Natural killer cell (primary cell): Measurements from ENCODE around the gene NAIF1. TPM values are rescaled to one million over a fixed set of nuclear protein-coding genes. Genes with fewer than 3 reads are reported as not detected.

Source experiments
- ATAC-seq, 3 donors: fragments of 150-1000 bp in 2 of 3; fragments of 200-7000 bp in 1 of 3; cut with Tn5 transposase; 1 replicate in 1 of 3; 2 replicates in 2 of 3; pipeline ENCODE4 v1.10.0; 2021; ENCODE audit warnings: mild to moderate bottlenecking in 2 of 3, moderate library complexity in 2 of 3
- DNase-seq, 2 donors: peaks; one replicate each; pipeline versions ENCODE4 v3.0.0 to v3.0.0-alpha.2; 2013 to 2021; ENCODE audit warnings: mixed read lengths in 1 of 2
- H3K27ac ChIP-seq: one replicate; pipeline ENCODE4 v1.5.1; 2013; ENCODE audit warnings: mild to moderate bottlenecking, low read length
- H3K27me3 ChIP-seq: one replicate; pipeline ENCODE4 v1.6.1; 2013; ENCODE audit warnings: low read length; ENCODE audit not compliant: control insufficient read depth, insufficient read depth
- H3K36me3 ChIP-seq: one replicate; pipeline ENCODE4 v1.6.1; 2013; ENCODE audit warnings: low read length; ENCODE audit not compliant: control insufficient read depth, insufficient read depth
- H3K4me1 ChIP-seq: one replicate; pipeline ENCODE4 v1.6.1; 2013; ENCODE audit warnings: low read length; ENCODE audit not compliant: control insufficient read depth, insufficient read depth
- H3K4me3 ChIP-seq: one replicate; pipeline ENCODE4 v1.5.1; 2013; ENCODE audit warnings: low read length
- H3K9me3 ChIP-seq: one replicate; pipeline ENCODE4 v1.6.1; 2013; ENCODE audit warnings: low read length; ENCODE audit not compliant: control insufficient read depth, insufficient read depth
- H3K27ac Mint-ChIP-seq, 2 donors: one replicate each; pipeline ENCODE4 v1.8.0; 2022; ENCODE audit warnings: mild to moderate bottlenecking in 2 of 2, mixed read lengths in 2 of 2, moderate library complexity in 1 of 2
- H3K27me3 Mint-ChIP-seq, 2 donors: one replicate each; pipeline ENCODE4 v1.8.0; 2022; ENCODE audit warnings: low read depth in 2 of 2, mixed read lengths in 2 of 2
- H3K36me3 Mint-ChIP-seq: one replicate; pipeline ENCODE4 v1.8.0; 2022; ENCODE audit warnings: mixed read lengths
- H3K4me1 Mint-ChIP-seq, 2 donors: one replicate each; pipeline ENCODE4 v1.8.0; 2022; ENCODE audit warnings: mixed read lengths in 2 of 2
- H3K4me3 Mint-ChIP-seq: one replicate; pipeline ENCODE4 v1.8.0; 2022; ENCODE audit warnings: mild to moderate bottlenecking, moderate library complexity, mixed read lengths
- H3K9me3 Mint-ChIP-seq, 2 donors: one replicate each; pipeline ENCODE4 v1.8.0; 2022; ENCODE audit warnings: mixed read lengths in 2 of 2
- CTCF ChIP-seq: fragments of 200-600 bp; IDR thresholded peaks from one replicate; pipeline ENCODE4 v1.8.0; 2022; ENCODE audit warnings: antibody characterized with exemption
- WGBS: methylation state at CpG from one replicate; pipeline ENCODE4 v1.1.7; 2013; ENCODE audit warnings: missing lambda C conversion rate; ENCODE audit not compliant: insufficient coverage; 5-methylcytosine and 5-hydroxymethylcytosine counted together
- intact Hi-C: fragments of 100-400 bp; cut with micrococcal nuclease; formaldehyde crosslinking; loops from one replicate; pipeline ENCODE4 v1.14.2; 2022
- total RNA-seq, 4 donors: library from RNA; stranded (reverse); fragments of 120-200 nt in 1 of 4; gene quantifications; one replicate each; pipeline versions ENCODE4 v1.2.3 to v1.2.4, GENCODE V29; 2013 to 2022

The NAIF1 gene
- total RNA-seq, 3 donors from 2014 or later (not counting 1 experiment from before 2014, with no cell fraction given), result 11.9 to 12.6 (median 12.1) TPM

- H3K4me3 Mint-ChIP-seq, result peak overlapping the region; percentile 62
- H3K36me3 ChIP-seq, result no peaks in the 10 kb centered on the region
- H3K27me3 Mint-ChIP-seq, result no peaks in the 10 kb centered on the region
- peaks cover 62% of the 10 kb centered on the region for H3K4me1 ChIP-seq
- peak overlapping the region in 1 of 2 donors; percentile 91 for H3K27ac Mint-ChIP-seq
- H3K4me3 ChIP-seq, result no peak overlapping the region
- DNase-seq, result peak in 1 of 2 donors; percentile 40
- no peaks in the 10 kb centered on the region for H3K36me3 Mint-ChIP-seq
- no peak for ATAC-seq
- intact Hi-C loops, result no loop called here
- no peaks in the 10 kb centered on the region for H3K9me3 Mint-ChIP-seq
- no peaks in the 10 kb centered on the region for H3K27me3 ChIP-seq
- no peak for TF ChIP-seq CTCF
- WGBS, result 63% methylated on average over 4 of the region's 7 CpGs
- peaks cover 39 to 42% of the 10 kb centered on the region in 2 donors for H3K4me1 Mint-ChIP-seq
- no peaks in the 10 kb centered on the region for H3K9me3 ChIP-seq
- H3K27ac ChIP-seq, result no peak overlapping the region
These were observed 3.8 kb upstream of the NAIF1 start for GRCh38 chr9:128070874-128071273.

- H3K9me3 Mint-ChIP-seq, result no peaks in the 10 kb centered on the region
- ATAC-seq (no peak), DNase-seq (peak in 1 of 2 donors; percentile 65)
- peaks cover 49 to 53% of the 10 kb centered on the region in 2 donors for H3K4me1 Mint-ChIP-seq
- no peaks in the 10 kb centered on the region for H3K27me3 Mint-ChIP-seq
- 4% methylated on average over 49 of the region's 50 CpGs for WGBS
- intact Hi-C loops, result loop anchor here (2.0 to 10.0 kb wide), 2 partner anchors 60 to 294 kb away; partner anchors contain the start of gene SH2D3C
- TF ChIP-seq CTCF, result no peak
- Histone ChIP-seq H3K36me3 (no peaks in the 10 kb centered on the region), H3K27me3 (no peaks in the 10 kb centered on the region), H3K27ac (peak overlapping the region; percentile 39), H3K4me3 (peak overlapping the region; percentile 53), H3K9me3 (no peaks in the 10 kb centered on the region), H3K4me1 (peaks cover 74% of the 10 kb centered on the region)
- no peaks in the 10 kb centered on the region for H3K36me3 Mint-ChIP-seq
- H3K4me3 Mint-ChIP-seq, result peak overlapping the region; percentile 94
- no peak overlapping the region for H3K27ac Mint-ChIP-seq
These were observed 1.5 kb upstream of the NAIF1 start for GRCh38 chr9:128068386-128069205.

GRCh38 chr9:128067645-128068385, 695 bp upstream of the NAIF1 start, which contains the start of gene SLC25A25:
Gene SLC25A25, plus strand, starts transcription at chr9:128068232. Its CDS starts 88 bp downstream, at chr9:128068320.
- H3K4me3 Mint-ChIP-seq, result peak within 1 kb of the TSS; percentile 94
- H3K4me1 ChIP-seq, result peaks cover 74% of the 10 kb centered on the region
- H3K27me3 Mint-ChIP-seq, result no peaks in the 10 kb centered on the region
- intact Hi-C loops, result loop anchor here (2.0 to 10.0 kb wide), 3 partner anchors 41 to 293 kb away; partner anchors contain the start of gene SH2D3C
- H3K9me3 Mint-ChIP-seq, result no peaks in the 10 kb centered on the region
- H3K4me3 ChIP-seq, result peak within 1 kb of the TSS; percentile 94
- no peak for TF ChIP-seq CTCF
- no peaks in the 10 kb centered on the region for H3K9me3 ChIP-seq
- H3K27ac ChIP-seq, result peak within 1 kb of the TSS; percentile 97
- no peaks in the 10 kb centered on the region for H3K36me3 Mint-ChIP-seq
- peaks cover 42 to 47% of the 10 kb centered on the region in 2 donors for H3K4me1 Mint-ChIP-seq
- ATAC-seq, result peak; percentile 83 to 95 (median 85)
- no peak within 1 kb of the TSS for H3K27ac Mint-ChIP-seq
- DNase-seq, result peak; percentile 100
- WGBS, result under 1% methylated on average over 67 of the region's 67 CpGs
- H3K36me3 ChIP-seq, result peaks cover 5% of the 10 kb centered on the region
- no peaks in the 10 kb centered on the region for H3K27me3 ChIP-seq
